H9 (cell line): ENCODE data around the gene SPATA2. TPM values are rescaled to one million over a fixed set of nuclear protein-coding genes. Genes with fewer than 3 reads are reported as not detected.

Experiments
- DNase-seq: peaks from one replicate; pipeline ENCODE4 v3.0.0-alpha.2; 2017
- H2AFZ ChIP-seq: one replicate; pipeline ENCODE4 v1.6.1; 2013; ENCODE audit warnings: mild to moderate bottlenecking, low read length, control low read depth, moderate library complexity
- H2AK5ac ChIP-seq: 2 replicates; pipeline ENCODE4 v1.6.1; 2013; ENCODE audit warnings: low read length, control low read depth, mixed read lengths; ENCODE audit not compliant: insufficient read length
- H2BK120ac ChIP-seq: one replicate; pipeline ENCODE4 v1.6.1; 2013; ENCODE audit warnings: low read depth, mild to moderate bottlenecking, low read length, control low read depth, inconsistent platforms; ENCODE audit not compliant: poor library complexity, severe bottlenecking
- H2BK12ac ChIP-seq: 2 replicates; pipeline ENCODE4 v1.6.1; 2013; ENCODE audit warnings: low read length, control low read depth, mixed read lengths, low read depth; ENCODE audit not compliant: insufficient read length
- H2BK15ac ChIP-seq: 2 replicates; pipeline ENCODE4 v1.6.1; 2013; ENCODE audit warnings: low read depth, low read length, control low read depth
- H2BK20ac ChIP-seq: one replicate; pipeline ENCODE4 v1.6.1; 2013; ENCODE audit warnings: low read depth, mild to moderate bottlenecking, low read length, control low read depth, inconsistent platforms; ENCODE audit not compliant: poor library complexity, severe bottlenecking
- H2BK5ac ChIP-seq: 2 replicates; pipeline ENCODE4 v1.6.1; 2013; ENCODE audit warnings: low read length, control low read depth, mixed read lengths; ENCODE audit not compliant: insufficient read length
- H3K14ac ChIP-seq: 2 replicates; pipeline ENCODE4 v1.6.1; 2013; ENCODE audit warnings: low read length, control low read depth; ENCODE audit not compliant: insufficient read depth
- H3K18ac ChIP-seq: 2 replicates; pipeline ENCODE4 v1.6.1; 2013; ENCODE audit warnings: low read depth, mild to moderate bottlenecking, mixed read lengths, low read length, control low read depth; ENCODE audit not compliant: insufficient read length
- H3K23ac ChIP-seq: 2 replicates; pipeline ENCODE4 v1.6.1; 2013; ENCODE audit warnings: low read length, control low read depth, mixed read lengths, low read depth; ENCODE audit not compliant: insufficient read length
- H3K23me2 ChIP-seq: 2 replicates; pipeline ENCODE4 v1.6.1; 2013; ENCODE audit warnings: low read depth, mild to moderate bottlenecking, mixed read lengths, low read length, control low read depth; ENCODE audit not compliant: insufficient read length, poor library complexity, severe bottlenecking
- H3K27ac ChIP-seq: 2 replicates; pipeline ENCODE4 v1.5.1; 2013; ENCODE audit warnings: low read length, control low read depth, mixed read lengths, low read depth; ENCODE audit not compliant: insufficient read length
- H3K27me3 ChIP-seq: 2 replicates; pipeline ENCODE4 v1.6.1; 2013; ENCODE audit warnings: low read length, control low read depth, inconsistent platforms; ENCODE audit not compliant: insufficient read depth
- H3K4ac ChIP-seq: 2 replicates; pipeline ENCODE4 v1.6.1; 2013; ENCODE audit warnings: low read depth, mild to moderate bottlenecking, control low read depth, inconsistent platforms, low read length, moderate library complexity
- H3K4me1 ChIP-seq: 2 replicates; pipeline ENCODE4 v1.6.1; 2013; ENCODE audit warnings: low read length, control low read depth, inconsistent platforms; ENCODE audit not compliant: insufficient read depth
- H3K4me2 ChIP-seq: 2 replicates; pipeline ENCODE4 v1.6.1; 2013; ENCODE audit warnings: low read length, control low read depth, mixed read lengths; ENCODE audit not compliant: insufficient read length, insufficient read depth
- H3K56ac ChIP-seq: 2 replicates; pipeline ENCODE4 v1.6.1; 2013; ENCODE audit warnings: low read depth, mild to moderate bottlenecking, mixed read lengths, low read length, control low read depth; ENCODE audit not compliant: insufficient read length
- H3K79me1 ChIP-seq: 2 replicates; pipeline ENCODE4 v1.6.1; 2013; ENCODE audit warnings: low read depth, mild to moderate bottlenecking, moderate library complexity, low read length, control low read depth, inconsistent platforms; ENCODE audit not compliant: insufficient read depth, poor library complexity, severe bottlenecking
- H3K79me2 ChIP-seq: 2 replicates; pipeline ENCODE4 v1.6.1; 2013; ENCODE audit warnings: low read length, control low read depth, inconsistent platforms; ENCODE audit not compliant: insufficient read depth
- H3K9ac ChIP-seq: 2 replicates; pipeline ENCODE4 v1.6.1; 2013; ENCODE audit warnings: low read length, control low read depth, mixed read lengths; ENCODE audit not compliant: insufficient read length; ENCODE audit errors: extremely low read depth
- H3K9me3 ChIP-seq: one replicate; pipeline ENCODE4 v1.6.1; 2013; ENCODE audit warnings: low read depth, low read length, inconsistent platforms; ENCODE audit not compliant: control insufficient read depth
- H3T11ph ChIP-seq: one replicate; pipeline ENCODE4 v1.6.1; 2013; ENCODE audit warnings: mild to moderate bottlenecking, low read length, control low read depth, inconsistent platforms
- H4K20me1 ChIP-seq: one replicate; pipeline ENCODE4 v1.6.1; 2013; ENCODE audit not compliant: control insufficient read depth, insufficient read length, insufficient read depth
- H4K5ac ChIP-seq: 2 replicates; pipeline ENCODE4 v1.6.1; 2013; ENCODE audit warnings: low read depth, mild to moderate bottlenecking, mixed read lengths, low read length, control low read depth; ENCODE audit not compliant: insufficient read length
- H4K8ac ChIP-seq: replicated peaks from 2 replicates; pipeline ENCODE4 v1.6.1; 2013; ENCODE audit warnings: low read length, control low read depth, mixed read lengths, low read depth; ENCODE audit not compliant: insufficient read length
- H4K91ac ChIP-seq: 2 replicates; pipeline ENCODE4 v1.6.1; 2013; ENCODE audit warnings: low read depth, mild to moderate bottlenecking, moderate library complexity, mixed read lengths, low read length, control low read depth; ENCODE audit not compliant: insufficient read length
- H3K27ac Mint-ChIP-seq, 3 experiments: 2 replicates in 2 of 3; 3 replicates in 1 of 3; pipeline ENCODE4 v1.8.0; 2020 to 2021; ENCODE audit warnings: mixed read lengths in 3 of 3, mild to moderate bottlenecking in 1 of 3, moderate library complexity in 1 of 3
- H3K27me3 Mint-ChIP-seq: 2 replicates; pipeline ENCODE4 v1.8.0; 2021; ENCODE audit warnings: low read depth, mild to moderate bottlenecking, moderate library complexity, mixed read lengths
- H3K36me3 Mint-ChIP-seq, 3 experiments: 2 replicates in 2 of 3; 3 replicates in 1 of 3; pipeline ENCODE4 v1.8.0; 2020 to 2021; ENCODE audit warnings: low read depth in 3 of 3, mixed read lengths in 3 of 3; ENCODE audit not compliant: insufficient read depth in 1 of 3
- H3K4me1 Mint-ChIP-seq, 2 experiments: 2 replicates each; pipeline ENCODE4 v1.8.0; 2020; ENCODE audit warnings: mixed read lengths in 2 of 2
- H3K4me3 Mint-ChIP-seq, 2 experiments: 2 replicates in 1 of 2; 3 replicates in 1 of 2; pipeline ENCODE4 v1.8.0; 2020 to 2021; ENCODE audit warnings: mild to moderate bottlenecking in 2 of 2, mixed read lengths in 2 of 2, moderate library complexity in 1 of 2
- H3K9me3 Mint-ChIP-seq, 2 experiments: 2 replicates in 1 of 2; 3 replicates in 1 of 2; pipeline ENCODE4 v1.8.0; 2020; ENCODE audit warnings: mild to moderate bottlenecking in 2 of 2, mixed read lengths in 2 of 2, moderate library complexity in 1 of 2
- CTCF ChIP-seq: fragments of 200-600 bp; sonication (generic); conservative IDR thresholded peaks from 3 replicates; pipeline ENCODE4 v1.8.0; 2021; ENCODE audit warnings: antibody characterized with exemption, mild to moderate bottlenecking
- WGBS: extraction: QIAGEN DNeasy Blood & Tissue Kit; methylation state at CpG from one replicate; pipeline ENCODE4 v1.1.7; 2013; ENCODE audit warnings: missing lambda C conversion rate, low lambda C conversion rate, mixed read lengths; ENCODE audit not compliant: insufficient read length; ENCODE audit errors: extremely low coverage; 5-methylcytosine and 5-hydroxymethylcytosine counted together
- total RNA-seq: library from RNA; stranded (reverse); gene quantifications from 2 replicates; pipeline ENCODE4 v1.2.1, GENCODE V29; 2021

SPATA2 gene
- total RNA-seq, 1 experiment from 2014 or later, result 9.6 TPM

DNA sequence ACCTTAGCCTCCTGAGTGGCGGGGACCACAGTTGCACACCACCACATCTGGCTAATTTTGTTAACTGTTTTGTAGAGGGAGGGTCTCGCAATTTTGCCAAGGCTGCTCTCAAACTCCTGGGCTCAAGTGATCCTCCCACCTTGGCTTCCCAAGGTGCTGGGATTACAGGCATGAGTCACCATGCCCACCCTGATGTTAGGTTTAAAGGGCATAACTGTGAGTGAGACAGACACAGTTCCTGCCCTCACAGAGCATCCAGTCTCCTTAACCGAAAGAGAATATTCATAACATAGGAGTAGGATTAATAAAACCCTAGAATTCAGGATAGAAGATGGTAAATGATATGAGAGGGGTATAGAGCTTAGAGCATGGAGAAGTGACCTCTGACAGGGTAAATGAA is 3.1 kb upstream of the SPATA2 start:
- no peak overlapping the region for H2AFZ ChIP-seq
- Mint-ChIP-seq H3K27me3 (peaks cover 16% of the 10 kb centered on the region), H3K36me3 (no peaks in the 10 kb centered on the region; a peak in 1 of 7 replicates), H3K9me3 (peaks cover 3 to 4% of the 10 kb centered on the region in 2 experiments; a peak in 4 of 5 replicates), H3K4me3 (no peak overlapping the region), H3K4me1 (peaks cover 16 to 20% of the 10 kb centered on the region in 2 experiments), H3K27ac (no peak overlapping the region)
- H3K4me1 ChIP-seq, result peaks cover 2% of the 10 kb centered on the region; the same call in 1 of the 2 replicates
- no peak overlapping the region for H4K8ac ChIP-seq
- no peak overlapping the region for H3K18ac ChIP-seq
- H3K4ac ChIP-seq, result no peak overlapping the region; the same call in 1 of the 2 replicates
- H3K9me3 ChIP-seq, result no peaks in the 10 kb centered on the region
- no peak overlapping the region for H3K4me2 ChIP-seq
- H4K20me1 ChIP-seq, result no peaks in the 10 kb centered on the region
- no peak for DNase-seq
- no peak overlapping the region for H3K14ac ChIP-seq
- H3K79me2 ChIP-seq, result peaks cover 8% of the 10 kb centered on the region; the same call in 1 of the 2 replicates
- H3K23me2 ChIP-seq, result peaks cover 10% of the 10 kb centered on the region
- H2BK15ac ChIP-seq, result no peak overlapping the region
- TF ChIP-seq CTCF, result no peak
- H2BK5ac ChIP-seq, result no peak overlapping the region
- no peak overlapping the region for H2BK120ac ChIP-seq
- H2BK12ac ChIP-seq, result no peak overlapping the region
- H4K91ac ChIP-seq, result no peak overlapping the region
- H3K23ac ChIP-seq, result no peak overlapping the region
- H3K27me3 ChIP-seq, result no peaks in the 10 kb centered on the region
- no peak overlapping the region for H3K56ac ChIP-seq
- no peak overlapping the region for H2BK20ac ChIP-seq
- no peak overlapping the region for H3K9ac ChIP-seq
- H3K27ac ChIP-seq, result no peak overlapping the region
- peaks cover 9% of the 10 kb centered on the region for H3K79me1 ChIP-seq
- H2AK5ac ChIP-seq, result no peak overlapping the region
- H3T11ph ChIP-seq, result no peak overlapping the region
- no CpG with 5 or more reads among the region's 3 CpGs for WGBS
- no peak overlapping the region for H4K5ac ChIP-seq
